Right lobe of liver (tissue), 4 donors: ENCODE results near the gene TTC6.

Experiments used
- POLR2A ChIP-seq: fragments of 450-650 bp; IDR thresholded peaks from one replicate; pipeline ENCODE4 v1.6.1; 2017; ENCODE audit warnings: antibody characterized with exemption, mild to moderate bottlenecking
- TF ChIP-seq, protein P1 (sequence below), 4 donors: fragments of 200-600 bp in 3 of 4; fragments of 450-650 bp in 1 of 4; IDR thresholded peaks; one replicate each; pipeline versions ENCODE4 v1.5.1 to v1.8.0; 2016 to 2022; ENCODE audit warnings: antibody characterized with exemption in 4 of 4, mild to moderate bottlenecking in 2 of 4
- donor health status: DM: no; HTN: no; CAD: no.
- donor health status: DM: no; HTN: no; CAD: no.
- donor health status: DM: no; HTN: yes; CAD: no.

DNA sequence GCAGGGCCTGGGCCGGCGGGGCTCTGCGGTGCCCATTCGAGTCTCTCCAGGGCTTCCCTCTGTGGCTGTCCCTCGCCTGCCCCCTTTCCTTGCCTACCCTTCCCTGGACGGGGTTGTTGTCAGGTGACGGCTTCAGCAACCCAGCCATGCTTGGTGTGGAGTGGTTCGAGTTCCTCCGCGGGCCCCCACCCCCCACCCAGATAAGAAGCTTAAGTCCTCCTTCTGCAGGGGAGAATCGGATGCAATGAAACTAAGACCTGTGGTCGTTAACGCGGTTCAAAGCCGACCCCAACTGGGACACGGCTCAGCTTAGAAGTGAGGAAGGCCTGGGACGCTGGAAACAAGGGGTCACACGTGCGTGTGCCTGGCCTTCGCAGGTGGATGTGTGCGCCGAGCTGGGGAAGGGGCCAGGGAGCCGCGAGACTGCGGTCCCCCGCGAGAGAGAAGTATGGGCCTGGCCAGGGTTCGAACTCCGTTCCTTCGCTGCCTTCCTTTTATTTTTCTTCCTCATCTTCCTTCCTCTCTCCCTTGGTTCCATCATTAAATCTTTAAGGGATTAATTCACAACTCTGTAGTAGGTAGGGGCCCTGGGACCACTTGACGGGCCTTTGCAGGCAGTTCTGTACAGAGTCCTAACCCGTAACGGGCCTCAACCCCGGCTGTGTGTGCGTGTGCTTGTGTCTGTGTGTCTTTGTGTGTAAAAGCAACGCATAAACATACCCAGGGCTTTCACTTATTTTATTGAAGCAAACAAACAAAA is 3.5 kb downstream of the TTC6 start:
- TF ChIP-seq, protein P1, sequence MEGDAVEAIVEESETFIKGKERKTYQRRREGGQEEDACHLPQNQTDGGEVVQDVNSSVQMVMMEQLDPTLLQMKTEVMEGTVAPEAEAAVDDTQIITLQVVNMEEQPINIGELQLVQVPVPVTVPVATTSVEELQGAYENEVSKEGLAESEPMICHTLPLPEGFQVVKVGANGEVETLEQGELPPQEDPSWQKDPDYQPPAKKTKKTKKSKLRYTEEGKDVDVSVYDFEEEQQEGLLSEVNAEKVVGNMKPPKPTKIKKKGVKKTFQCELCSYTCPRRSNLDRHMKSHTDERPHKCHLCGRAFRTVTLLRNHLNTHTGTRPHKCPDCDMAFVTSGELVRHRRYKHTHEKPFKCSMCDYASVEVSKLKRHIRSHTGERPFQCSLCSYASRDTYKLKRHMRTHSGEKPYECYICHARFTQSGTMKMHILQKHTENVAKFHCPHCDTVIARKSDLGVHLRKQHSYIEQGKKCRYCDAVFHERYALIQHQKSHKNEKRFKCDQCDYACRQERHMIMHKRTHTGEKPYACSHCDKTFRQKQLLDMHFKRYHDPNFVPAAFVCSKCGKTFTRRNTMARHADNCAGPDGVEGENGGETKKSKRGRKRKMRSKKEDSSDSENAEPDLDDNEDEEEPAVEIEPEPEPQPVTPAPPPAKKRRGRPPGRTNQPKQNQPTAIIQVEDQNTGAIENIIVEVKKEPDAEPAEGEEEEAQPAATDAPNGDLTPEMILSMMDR (IDR thresholded peaks at IDR 0.05), result no peak
- no peak for TF ChIP-seq POLR2A
